Mucosa of rectum (tissue), 2 donors: ENCODE results near the gene ADAMTS17.

ENCODE experiments used
- H3K27ac ChIP-seq, 2 donors: one replicate each; pipeline ENCODE4 v1.7.0; 2013; ENCODE audit warnings: inconsistent platforms in 2 of 2, low read depth in 2 of 2, low read length in 2 of 2
- H3K27me3 ChIP-seq, 2 donors: one replicate each; pipeline ENCODE4 v1.7.0; 2013; ENCODE audit warnings: low read length in 2 of 2; ENCODE audit not compliant: control insufficient read depth in 2 of 2, insufficient read depth in 2 of 2
- H3K36me3 ChIP-seq, 2 donors: one replicate each; pipeline ENCODE4 v1.7.0; 2013; ENCODE audit warnings: low read length in 2 of 2; ENCODE audit not compliant: control insufficient read depth in 2 of 2, insufficient read depth in 2 of 2
- H3K4me1 ChIP-seq, 2 donors: one replicate each; pipeline ENCODE4 v1.7.0; 2013; ENCODE audit warnings: low read length in 2 of 2, mild to moderate bottlenecking in 1 of 2; ENCODE audit not compliant: control insufficient read depth in 2 of 2, insufficient read depth in 2 of 2
- H3K4me3 ChIP-seq, 2 donors: one replicate each; pipeline ENCODE4 v1.7.0; 2013; ENCODE audit warnings: low read length in 2 of 2
- H3K9ac ChIP-seq, 2 donors: one replicate each; pipeline ENCODE4 v1.7.0; 2013; ENCODE audit warnings: low read length in 2 of 2, low read depth in 1 of 2, mild to moderate bottlenecking in 1 of 2
- H3K9me3 ChIP-seq, 2 donors: one replicate each; pipeline ENCODE4 v1.7.0; 2013; ENCODE audit warnings: low read length in 2 of 2; ENCODE audit not compliant: control insufficient read depth in 2 of 2
- donor health status: healthy.
- donor health status: Normal muscosa, but diverticular disease.

Gene ADAMTS17

DNA sequence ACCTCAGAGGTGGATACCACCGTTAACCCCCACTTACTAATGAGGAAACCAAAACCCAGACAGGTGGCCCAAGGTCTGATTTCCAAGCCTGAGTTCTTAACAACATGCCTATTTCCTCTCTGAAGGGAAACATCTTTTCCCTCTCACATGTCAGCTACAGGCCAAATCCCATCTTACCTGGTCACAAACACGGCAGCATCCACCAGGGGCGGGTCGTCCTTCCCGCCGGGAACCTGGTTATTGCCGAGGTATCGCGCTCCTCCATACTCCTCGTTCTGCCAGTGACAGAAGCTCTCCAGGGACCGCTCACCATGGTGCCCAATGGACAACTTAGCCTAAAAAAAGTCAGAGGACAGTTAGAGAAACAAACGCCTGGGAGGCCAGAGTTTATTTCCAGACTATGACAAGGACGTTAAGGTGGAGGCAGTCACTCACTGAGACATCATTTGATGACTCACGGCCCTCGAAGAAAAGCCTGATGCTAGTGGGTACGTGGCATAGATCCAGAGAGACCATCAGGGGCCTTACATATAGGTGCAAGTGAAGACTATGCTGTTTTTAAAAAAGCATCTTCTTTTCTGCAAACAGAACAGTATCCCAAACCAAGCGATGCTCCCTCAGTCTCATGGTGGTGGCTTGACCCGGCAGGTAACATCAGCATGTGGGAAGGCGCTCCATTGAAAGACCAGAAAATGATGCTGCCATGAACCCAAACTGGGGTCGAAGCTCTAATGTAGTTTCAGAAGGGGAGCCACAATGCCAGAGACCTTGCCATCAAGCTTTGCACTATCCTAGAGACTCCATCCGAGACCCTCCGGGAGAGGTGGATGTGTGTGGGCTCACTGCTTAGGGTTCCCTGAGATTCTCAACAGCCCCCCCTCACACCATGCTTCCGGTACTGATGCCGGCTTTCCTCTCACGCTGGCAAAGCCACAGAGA is 80.2 kb downstream of the ADAMTS17 start:
- no peaks in the 10 kb centered on the region for H3K9me3 ChIP-seq
- no peak overlapping the region for H3K9ac ChIP-seq
- H3K27me3 ChIP-seq = no peaks in the 10 kb centered on the region
- H3K36me3 ChIP-seq = no peaks in the 10 kb centered on the region
- no peak overlapping the region for H3K4me3 ChIP-seq
- no peaks in the 10 kb centered on the region for H3K4me1 ChIP-seq
- H3K27ac ChIP-seq = no peak overlapping the region

- Histone ChIP-seq H3K4me3 (no peak overlapping the region), H3K36me3 (no peaks in the 10 kb centered on the region), H3K9me3 (no peaks in the 10 kb centered on the region), H3K27me3 (no peaks in the 10 kb centered on the region), H3K27ac (no peak overlapping the region), H3K4me1 (no peaks in the 10 kb centered on the region), H3K9ac (no peak overlapping the region)
Observed at GRCh38 chr15:100259266-100259665, 82.5 kb downstream of the ADAMTS17 start.

GRCh38 chr15:100256970-100257650 is 84.7 kb downstream of the ADAMTS17 start:
- Histone ChIP-seq H3K4me1 (peaks cover 3 to 7% of the 10 kb centered on the region in 2 donors), H3K9ac (no peak overlapping the region), H3K4me3 (no peak overlapping the region), H3K27me3 (no peaks in the 10 kb centered on the region), H3K36me3 (no peaks in the 10 kb centered on the region), H3K27ac (no peak overlapping the region), H3K9me3 (no peaks in the 10 kb centered on the region)

DNA sequence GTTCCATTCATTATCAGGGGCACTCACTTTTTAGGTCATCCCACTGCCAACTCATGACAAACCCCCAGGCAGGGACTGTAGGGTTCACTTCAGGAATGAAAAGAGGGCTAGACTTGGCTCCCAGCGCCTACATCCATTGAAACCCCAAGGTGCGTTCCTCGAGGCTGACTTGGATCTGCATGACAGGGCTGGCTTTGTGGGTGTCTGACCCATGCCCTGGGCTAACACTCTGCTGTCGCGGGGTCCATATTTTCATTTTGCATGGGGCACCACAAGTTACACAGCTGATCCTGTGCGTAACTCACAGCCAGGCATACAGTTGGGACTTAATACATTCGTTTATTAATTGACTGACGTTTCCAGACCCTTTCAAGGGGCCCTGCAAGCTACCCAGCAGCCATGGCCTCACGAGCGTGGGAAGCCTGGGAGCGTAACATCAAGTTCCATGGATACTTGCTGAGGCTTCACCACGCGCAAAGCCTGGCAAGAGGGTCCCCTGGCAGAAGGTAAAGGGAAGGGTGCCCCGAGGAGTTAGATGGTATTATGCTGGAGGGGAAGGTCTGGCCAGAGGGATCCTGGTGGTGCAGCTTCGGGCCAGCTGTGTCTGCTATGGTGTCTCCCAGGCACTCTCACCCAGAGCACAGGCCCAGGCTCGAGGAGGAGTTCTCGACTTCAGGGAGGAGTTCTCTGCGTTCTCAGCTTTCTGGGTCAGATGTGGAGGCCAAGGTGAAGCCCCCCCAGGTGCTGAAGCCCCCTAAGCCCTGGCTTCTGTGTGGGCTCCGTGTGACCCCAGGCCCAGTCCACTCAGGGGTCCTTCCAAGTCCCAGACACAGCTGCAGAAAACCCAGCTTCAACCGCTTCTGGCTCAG is 85.4 kb downstream of the ADAMTS17 start:
- H3K27ac ChIP-seq = no peak overlapping the region
- H3K9me3 ChIP-seq = no peaks in the 10 kb centered on the region
- no peaks in the 10 kb centered on the region for H3K36me3 ChIP-seq
- H3K4me1 ChIP-seq = peaks cover 3 to 7% of the 10 kb centered on the region in 2 donors
- no peaks in the 10 kb centered on the region for H3K27me3 ChIP-seq
- no peak overlapping the region for H3K9ac ChIP-seq
- no peak overlapping the region for H3K4me3 ChIP-seq

- peaks cover 3 to 7% of the 10 kb centered on the region in 2 donors for H3K4me1 ChIP-seq
- no peak overlapping the region for H3K4me3 ChIP-seq
- no peaks in the 10 kb centered on the region for H3K27me3 ChIP-seq
- no peaks in the 10 kb centered on the region for H3K36me3 ChIP-seq
- H3K27ac ChIP-seq = no peak overlapping the region
- H3K9me3 ChIP-seq = no peaks in the 10 kb centered on the region
- H3K9ac ChIP-seq = no peak overlapping the region
Observed at GRCh38 chr15:100255644-100256043, 86.1 kb downstream of the ADAMTS17 start.

GRCh38 chr15:100254691-100255090 is 87.1 kb downstream of the ADAMTS17 start:
- Histone ChIP-seq H3K36me3 (no peaks in the 10 kb centered on the region), H3K27me3 (no peaks in the 10 kb centered on the region), H3K4me1 (peaks cover 3 to 7% of the 10 kb centered on the region in 2 donors), H3K9ac (no peak overlapping the region), H3K9me3 (no peaks in the 10 kb centered on the region), H3K4me3 (no peak overlapping the region), H3K27ac (no peak overlapping the region)

DNA sequence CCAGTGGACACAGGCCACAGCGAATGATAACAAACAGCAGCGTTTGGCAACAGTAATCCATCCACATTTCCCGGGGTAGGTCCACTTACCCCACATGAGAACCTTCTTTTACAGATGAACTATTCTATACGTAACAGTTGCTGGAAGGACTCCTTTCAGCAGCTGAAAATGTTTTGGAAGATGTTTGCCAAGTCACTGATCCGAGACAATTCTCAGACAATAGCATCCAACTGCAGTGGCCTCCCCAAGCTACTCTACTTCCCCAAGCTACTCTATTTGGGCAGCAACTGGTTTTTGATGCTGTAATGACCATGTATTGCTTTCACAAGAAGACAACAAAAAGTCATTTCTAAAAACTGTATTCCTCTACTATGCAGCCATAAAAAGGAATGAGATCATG is 87.5 kb downstream of the ADAMTS17 start:
- H3K4me1 ChIP-seq = peaks cover 3 to 7% of the 10 kb centered on the region in 2 donors
- H3K9ac ChIP-seq = no peak overlapping the region
- H3K27me3 ChIP-seq = no peaks in the 10 kb centered on the region
- H3K27ac ChIP-seq = no peak overlapping the region
- no peak overlapping the region for H3K4me3 ChIP-seq
- H3K36me3 ChIP-seq = no peaks in the 10 kb centered on the region
- no peaks in the 10 kb centered on the region for H3K9me3 ChIP-seq

DNA sequence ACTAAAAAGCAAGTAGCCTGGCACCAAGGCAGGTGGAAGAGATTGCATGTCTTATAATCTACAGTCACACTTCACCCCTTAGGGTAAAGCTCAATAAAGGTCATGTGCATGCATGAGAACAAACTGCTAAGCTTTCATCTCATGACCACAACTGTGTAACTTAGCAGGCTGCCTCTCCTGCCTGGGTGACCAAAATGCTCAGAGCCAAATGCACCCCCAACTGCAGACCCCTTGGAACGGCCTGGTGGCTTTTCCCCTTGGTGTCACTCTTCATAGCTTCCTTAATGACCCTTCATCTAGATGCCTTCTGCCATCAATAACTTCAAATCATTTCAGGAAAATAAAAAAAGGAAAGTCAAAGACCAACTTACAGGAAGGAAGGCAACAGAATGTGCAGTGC is 88.1 kb downstream of the ADAMTS17 start:
- Histone ChIP-seq H3K36me3 (no peaks in the 10 kb centered on the region), H3K27ac (no peak overlapping the region), H3K27me3 (no peaks in the 10 kb centered on the region), H3K9ac (no peak overlapping the region), H3K9me3 (no peaks in the 10 kb centered on the region), H3K4me3 (no peak overlapping the region), H3K4me1 (peaks cover 3 to 7% of the 10 kb centered on the region in 2 donors)

- no peak overlapping the region for H3K27ac ChIP-seq
- no peak overlapping the region for H3K9ac ChIP-seq
- H3K27me3 ChIP-seq = no peaks in the 10 kb centered on the region
- no peaks in the 10 kb centered on the region for H3K9me3 ChIP-seq
- peaks cover 3 to 7% of the 10 kb centered on the region in 2 donors for H3K4me1 ChIP-seq
- H3K4me3 ChIP-seq = no peak overlapping the region
- H3K36me3 ChIP-seq = no peaks in the 10 kb centered on the region
Observed at GRCh38 chr15:100252779-100253417, 88.9 kb downstream of the ADAMTS17 start.
